KMS-11 (cell line): ENCODE results near the gene NUP210L.

Experiments
- H2AFZ ChIP-seq: fragments of 200-600 bp; sonication (generic); 2 replicates; pipeline ENCODE4 v1.6.1; 2016; ENCODE audit warnings: antibody characterized with exemption, mixed run types, low read depth
- H3K27ac ChIP-seq: fragments of 200-600 bp; sonication (generic); 2 replicates; pipeline ENCODE4 v1.6.1; 2016; ENCODE audit warnings: mild to moderate bottlenecking, mixed run types
- H3K27me3 ChIP-seq: fragments of 200-600 bp; sonication (generic); 2 replicates; pipeline ENCODE4 v1.6.1; 2017; ENCODE audit warnings: mild to moderate bottlenecking, low read depth, mixed run types, moderate library complexity; ENCODE audit not compliant: insufficient read depth
- H3K36me3 ChIP-seq: fragments of 200-600 bp; sonication (generic); 2 replicates; pipeline ENCODE4 v1.6.1; 2017; ENCODE audit warnings: mild to moderate bottlenecking, mixed run types; ENCODE audit not compliant: insufficient read depth
- H3K4me1 ChIP-seq: fragments of 200-600 bp; sonication (generic); 2 replicates; pipeline ENCODE4 v1.6.1; 2016; ENCODE audit warnings: mild to moderate bottlenecking, low read depth, mixed run types; ENCODE audit not compliant: poor library complexity, severe bottlenecking
- H3K4me2 ChIP-seq: fragments of 200-600 bp; sonication (generic); 2 replicates; pipeline ENCODE4 v1.7.0; 2016; ENCODE audit warnings: mild to moderate bottlenecking, mixed run types
- H3K4me3 ChIP-seq: fragments of 200-600 bp; sonication (generic); IDR thresholded peaks from 2 replicates; pipeline ENCODE4 v1.6.1; 2017; ENCODE audit warnings: low read depth, low read length, mixed read lengths; ENCODE audit not compliant: insufficient read depth
- H3K79me2 ChIP-seq: fragments of 200-600 bp; sonication (generic); 2 replicates; pipeline ENCODE4 v1.6.1; 2016; ENCODE audit warnings: low read depth, mixed run types; ENCODE audit not compliant: insufficient read depth
- H3K9ac ChIP-seq: fragments of 200-600 bp; sonication (generic); 2 replicates; pipeline ENCODE4 v1.6.1; 2016; ENCODE audit warnings: mild to moderate bottlenecking, mixed run types
- H4K20me1 ChIP-seq: fragments of 200-600 bp; sonication (generic); 2 replicates; pipeline ENCODE4 v1.6.1; 2016; ENCODE audit warnings: mild to moderate bottlenecking, mixed run types; ENCODE audit not compliant: insufficient read depth
- TF ChIP-seq, protein P1 (sequence below): fragments of 200-600 bp; sonication (generic); conservative IDR thresholded peaks from 2 replicates; pipeline ENCODE4 v1.6.1; 2017; ENCODE audit warnings: low read depth, mild to moderate bottlenecking, antibody characterized with exemption, low read length, moderate library complexity, mixed read lengths

NUP210L gene

DNA sequence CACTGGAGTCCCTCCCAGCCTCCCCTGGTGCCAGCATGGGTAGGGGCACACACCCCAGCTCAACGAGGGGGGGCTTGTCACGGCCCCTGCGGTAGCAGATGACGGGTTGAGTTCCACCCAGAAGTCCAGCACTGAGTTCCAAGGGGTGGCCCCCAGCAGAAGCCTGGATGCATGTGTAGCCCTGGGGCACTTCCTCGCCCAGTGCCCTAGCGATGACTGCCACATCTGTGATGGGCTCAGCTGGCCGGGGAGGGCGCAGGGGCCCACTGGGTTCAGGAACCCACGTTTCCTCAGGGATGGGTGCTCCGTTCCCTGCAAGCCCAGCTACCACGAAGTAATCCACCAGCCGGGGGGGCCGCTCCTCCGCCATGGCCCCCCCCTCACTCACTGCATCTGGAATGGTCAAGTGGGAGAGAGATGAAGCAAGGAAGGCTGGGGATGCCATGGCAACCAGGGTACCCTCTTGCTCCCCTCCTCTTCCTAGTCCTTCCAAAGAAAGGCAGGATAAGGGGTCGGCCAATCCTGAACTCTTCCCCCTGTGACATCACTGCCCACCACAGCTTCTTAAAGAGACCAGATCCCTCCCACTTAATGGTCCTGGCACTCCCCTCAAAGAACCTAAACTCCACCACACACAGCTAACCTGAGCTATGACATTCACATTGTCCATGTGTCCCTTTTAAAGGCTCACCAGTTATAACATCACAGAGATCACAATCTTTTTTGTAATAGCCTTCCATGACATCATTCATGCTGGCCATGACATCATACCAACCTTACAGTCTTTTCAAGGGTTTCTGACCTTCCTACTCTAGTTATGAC, 210.7 kb downstream of the NUP210L start:
- no peak overlapping the region for H2AFZ ChIP-seq
- no peak overlapping the region for H3K4me3 ChIP-seq
- H3K79me2 ChIP-seq: peaks cover 21% of the 10 kb centered on the region; the same call in 1 of the 2 replicates
- H3K27ac ChIP-seq: no peak overlapping the region
- peak overlapping the region; percentile 87; the same call in 1 of the 2 replicates for H3K4me2 ChIP-seq
- H4K20me1 ChIP-seq: no peaks in the 10 kb centered on the region
- no peak overlapping the region for H3K9ac ChIP-seq
- TF ChIP-seq, protein P1, sequence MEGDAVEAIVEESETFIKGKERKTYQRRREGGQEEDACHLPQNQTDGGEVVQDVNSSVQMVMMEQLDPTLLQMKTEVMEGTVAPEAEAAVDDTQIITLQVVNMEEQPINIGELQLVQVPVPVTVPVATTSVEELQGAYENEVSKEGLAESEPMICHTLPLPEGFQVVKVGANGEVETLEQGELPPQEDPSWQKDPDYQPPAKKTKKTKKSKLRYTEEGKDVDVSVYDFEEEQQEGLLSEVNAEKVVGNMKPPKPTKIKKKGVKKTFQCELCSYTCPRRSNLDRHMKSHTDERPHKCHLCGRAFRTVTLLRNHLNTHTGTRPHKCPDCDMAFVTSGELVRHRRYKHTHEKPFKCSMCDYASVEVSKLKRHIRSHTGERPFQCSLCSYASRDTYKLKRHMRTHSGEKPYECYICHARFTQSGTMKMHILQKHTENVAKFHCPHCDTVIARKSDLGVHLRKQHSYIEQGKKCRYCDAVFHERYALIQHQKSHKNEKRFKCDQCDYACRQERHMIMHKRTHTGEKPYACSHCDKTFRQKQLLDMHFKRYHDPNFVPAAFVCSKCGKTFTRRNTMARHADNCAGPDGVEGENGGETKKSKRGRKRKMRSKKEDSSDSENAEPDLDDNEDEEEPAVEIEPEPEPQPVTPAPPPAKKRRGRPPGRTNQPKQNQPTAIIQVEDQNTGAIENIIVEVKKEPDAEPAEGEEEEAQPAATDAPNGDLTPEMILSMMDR: no peak
- peaks cover 16% of the 10 kb centered on the region for H3K4me1 ChIP-seq
- H3K27me3 ChIP-seq: no peaks in the 10 kb centered on the region
- H3K36me3 ChIP-seq: no peaks in the 10 kb centered on the region

- Histone ChIP-seq H3K36me3 (no peaks in the 10 kb centered on the region), H4K20me1 (no peaks in the 10 kb centered on the region), H3K4me3 (no peak overlapping the region), H3K9ac (no peak overlapping the region), H3K4me2 (no peak overlapping the region), H3K27ac (no peak overlapping the region), H3K4me1 (peaks cover 16% of the 10 kb centered on the region), H3K79me2 (peaks cover 21% of the 10 kb centered on the region; the same call in 1 of the 2 replicates), H3K27me3 (no peaks in the 10 kb centered on the region), H2AFZ (no peak overlapping the region)
- TF ChIP-seq, protein P1: no peak
Observed at GRCh38 chr1:153942766-153943549, 211.9 kb downstream of the NUP210L start.
